ENCODE measurements around the gene MEG3.

MEG3 gene

DNA sequence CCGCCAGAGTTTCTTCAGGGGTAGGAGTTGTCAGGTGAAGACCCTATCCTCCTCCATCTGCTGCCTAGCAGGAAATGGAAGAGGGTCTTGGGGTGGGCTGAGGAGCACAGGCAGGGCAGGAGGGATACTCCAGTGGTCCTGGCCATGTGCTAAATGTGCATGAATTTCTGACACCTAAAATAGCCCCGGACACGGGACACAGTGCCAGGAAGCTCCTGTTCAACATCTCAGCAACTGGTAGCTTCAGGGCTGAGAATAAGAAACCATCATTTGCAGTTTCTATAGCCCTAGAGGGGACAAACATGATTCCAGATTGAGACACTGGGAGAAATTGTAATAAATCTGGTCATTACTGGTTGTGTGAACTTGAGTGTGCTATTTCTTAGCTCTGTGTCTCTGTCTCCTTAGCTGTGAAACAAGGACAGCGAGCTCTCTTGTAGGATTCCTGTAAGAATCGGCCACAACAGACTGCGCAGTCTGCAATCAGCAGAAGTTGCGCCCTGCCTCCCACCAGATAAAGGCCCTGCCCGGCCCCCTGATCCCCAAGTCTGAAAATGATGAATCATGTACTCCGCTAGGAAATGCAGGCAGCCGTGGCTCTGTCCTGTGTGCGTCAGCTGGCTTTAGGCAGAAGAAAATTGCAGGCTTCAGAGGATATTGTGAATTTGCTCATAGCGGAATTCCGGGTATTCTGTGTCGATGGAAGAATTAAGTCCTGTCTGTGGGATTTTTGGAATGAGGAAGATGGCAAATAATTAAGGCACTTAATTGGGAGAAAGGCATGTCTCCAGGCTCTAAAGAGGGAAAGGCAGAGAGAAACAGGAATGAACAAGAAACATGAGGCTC lies 35.2 kb upstream of the MEG3 start:
- Histone ChIP-seq H3K9me3 (ENCODE audit: insufficient read depth, low read depth, low read length) (no peaks in the 10 kb centered on the region), H3K9ac (ENCODE audit: low read depth, low read length, poor library complexity, severe bottlenecking) (no peak overlapping the region), H3K36me3 (ENCODE audit: insufficient read depth, low read length) (no peaks in the 10 kb centered on the region), H3K4me3 (ENCODE audit: low read length, poor library complexity, severe bottlenecking) (no peak overlapping the region), H3F3A (ENCODE audit: low read depth) (no peaks in the 10 kb centered on the region), H3K27me3 (ENCODE audit: insufficient read depth, low read length, poor library complexity, severe bottlenecking) (no peaks in the 10 kb centered on the region), H2AFZ (ENCODE audit: low read length) (no peak overlapping the region), H3K4me1 (ENCODE audit: insufficient read depth, low read length, poor library complexity, severe bottlenecking) (peaks cover 8% of the 10 kb centered on the region), H4K20me1 (ENCODE audit: insufficient read depth, low read length, poor library complexity, severe bottlenecking) (no peaks in the 10 kb centered on the region), H3K79me2 (ENCODE audit: insufficient read depth, low read length) (no peaks in the 10 kb centered on the region), H3K9me2 (replicated peaks; ENCODE audit: low read depth, low read length) (no peaks in the 10 kb centered on the region), H3K4me2 (ENCODE audit: low read depth, low read length, poor library complexity, severe bottlenecking) (no peak overlapping the region)
- TF ChIP-seq, protein P1, sequence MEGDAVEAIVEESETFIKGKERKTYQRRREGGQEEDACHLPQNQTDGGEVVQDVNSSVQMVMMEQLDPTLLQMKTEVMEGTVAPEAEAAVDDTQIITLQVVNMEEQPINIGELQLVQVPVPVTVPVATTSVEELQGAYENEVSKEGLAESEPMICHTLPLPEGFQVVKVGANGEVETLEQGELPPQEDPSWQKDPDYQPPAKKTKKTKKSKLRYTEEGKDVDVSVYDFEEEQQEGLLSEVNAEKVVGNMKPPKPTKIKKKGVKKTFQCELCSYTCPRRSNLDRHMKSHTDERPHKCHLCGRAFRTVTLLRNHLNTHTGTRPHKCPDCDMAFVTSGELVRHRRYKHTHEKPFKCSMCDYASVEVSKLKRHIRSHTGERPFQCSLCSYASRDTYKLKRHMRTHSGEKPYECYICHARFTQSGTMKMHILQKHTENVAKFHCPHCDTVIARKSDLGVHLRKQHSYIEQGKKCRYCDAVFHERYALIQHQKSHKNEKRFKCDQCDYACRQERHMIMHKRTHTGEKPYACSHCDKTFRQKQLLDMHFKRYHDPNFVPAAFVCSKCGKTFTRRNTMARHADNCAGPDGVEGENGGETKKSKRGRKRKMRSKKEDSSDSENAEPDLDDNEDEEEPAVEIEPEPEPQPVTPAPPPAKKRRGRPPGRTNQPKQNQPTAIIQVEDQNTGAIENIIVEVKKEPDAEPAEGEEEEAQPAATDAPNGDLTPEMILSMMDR (conservative IDR thresholded peaks at IDR 0.05; ENCODE audit: low read length): no peak
- TF ChIP-seq EZH2phosphoT487 (IDR thresholded peaks at IDR 0.05; ENCODE audit: borderline replicate concordance): no peak

DNA sequence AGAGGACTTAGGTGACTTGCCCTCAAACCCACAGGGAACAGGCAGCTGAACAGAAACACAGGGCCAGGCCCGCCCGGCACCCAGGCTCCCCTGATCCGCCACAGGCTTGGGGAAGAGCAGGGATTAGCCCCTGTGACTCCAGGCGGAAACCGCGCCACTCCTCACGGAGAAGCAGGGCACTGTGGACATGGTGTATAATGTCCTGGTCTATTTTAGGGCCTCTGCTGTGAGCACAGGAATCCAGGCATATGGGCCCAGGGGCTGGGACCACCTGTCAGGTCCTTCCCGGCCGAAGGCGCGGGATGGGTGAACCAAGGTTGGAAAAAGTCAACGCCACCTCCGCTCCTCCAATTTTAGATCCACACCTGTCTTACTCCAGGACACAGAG lies 34.6 kb upstream of the MEG3 start:
- no peaks in the 10 kb centered on the region for H3K79me2 ChIP-seq (ENCODE audit: insufficient read depth, low read length)
- peaks cover 8% of the 10 kb centered on the region for H3K4me1 ChIP-seq (ENCODE audit: insufficient read depth, low read length, poor library complexity, severe bottlenecking)
- no peak overlapping the region for H3K9ac ChIP-seq (ENCODE audit: low read depth, low read length, poor library complexity, severe bottlenecking)
- no peaks in the 10 kb centered on the region for H3K9me3 ChIP-seq (ENCODE audit: insufficient read depth, low read depth, low read length)
- TF ChIP-seq, protein P1 (conservative IDR thresholded peaks at IDR 0.05; ENCODE audit: low read length): no peak
- no peak for TF ChIP-seq EZH2phosphoT487 (IDR thresholded peaks at IDR 0.05; ENCODE audit: borderline replicate concordance)
- no peaks in the 10 kb centered on the region for H3F3A ChIP-seq (ENCODE audit: low read depth)
- no peaks in the 10 kb centered on the region for H4K20me1 ChIP-seq (ENCODE audit: insufficient read depth, low read length, poor library complexity, severe bottlenecking)
- H3K4me3 ChIP-seq (ENCODE audit: low read length, poor library complexity, severe bottlenecking): no peak overlapping the region
- no peaks in the 10 kb centered on the region for H3K27me3 ChIP-seq (ENCODE audit: insufficient read depth, low read length, poor library complexity, severe bottlenecking)
- no peaks in the 10 kb centered on the region for H3K9me2 ChIP-seq (replicated peaks; ENCODE audit: low read depth, low read length)
- no peak overlapping the region for H3K4me2 ChIP-seq (ENCODE audit: low read depth, low read length, poor library complexity, severe bottlenecking)
- no peak overlapping the region for H2AFZ ChIP-seq (ENCODE audit: low read length)
- H3K36me3 ChIP-seq (ENCODE audit: insufficient read depth, low read length): no peaks in the 10 kb centered on the region

DNA sequence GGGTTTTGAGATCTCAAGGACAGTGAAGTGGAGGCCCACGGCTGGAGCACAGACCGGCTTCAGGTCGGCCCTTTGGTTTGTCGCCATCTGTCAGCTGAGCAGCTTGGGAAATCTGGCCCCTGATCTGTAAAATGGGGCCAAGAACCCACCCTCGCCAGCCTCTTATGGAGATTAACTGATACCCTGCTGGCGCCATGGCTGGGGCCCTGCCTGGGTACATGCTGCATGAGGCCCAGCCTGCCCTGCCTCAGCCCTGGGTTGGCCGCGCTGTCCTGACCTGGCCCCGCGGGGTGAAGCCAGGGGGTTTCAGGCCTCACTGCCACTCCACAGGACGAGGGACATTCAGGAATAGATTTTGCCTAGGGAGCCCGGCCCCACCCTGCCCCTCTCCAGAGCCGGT lies 33.9 kb upstream of the MEG3 start:
- Histone ChIP-seq H2AFZ (ENCODE audit: low read length) (no peak overlapping the region), H3K79me2 (ENCODE audit: insufficient read depth, low read length) (no peaks in the 10 kb centered on the region), H3K9me2 (replicated peaks; ENCODE audit: low read depth, low read length) (no peaks in the 10 kb centered on the region), H3K4me3 (ENCODE audit: low read length, poor library complexity, severe bottlenecking) (no peak overlapping the region), H4K20me1 (ENCODE audit: insufficient read depth, low read length, poor library complexity, severe bottlenecking) (no peaks in the 10 kb centered on the region), H3F3A (ENCODE audit: low read depth) (no peaks in the 10 kb centered on the region), H3K4me1 (ENCODE audit: insufficient read depth, low read length, poor library complexity, severe bottlenecking) (peaks cover 8% of the 10 kb centered on the region), H3K9ac (ENCODE audit: low read depth, low read length, poor library complexity, severe bottlenecking) (no peak overlapping the region), H3K27me3 (ENCODE audit: insufficient read depth, low read length, poor library complexity, severe bottlenecking) (no peaks in the 10 kb centered on the region), H3K9me3 (ENCODE audit: insufficient read depth, low read depth, low read length) (no peaks in the 10 kb centered on the region), H3K4me2 (ENCODE audit: low read depth, low read length, poor library complexity, severe bottlenecking) (no peak overlapping the region), H3K36me3 (ENCODE audit: insufficient read depth, low read length) (no peaks in the 10 kb centered on the region)
- TF ChIP-seq, protein P1 (conservative IDR thresholded peaks at IDR 0.05; ENCODE audit: low read length): no peak
- TF ChIP-seq EZH2phosphoT487 (IDR thresholded peaks at IDR 0.05; ENCODE audit: borderline replicate concordance): no peak

All from Loucy (cell line).